Ovary (tissue), 9 donors: ENCODE measurements around the gene NCF2. TPM values are rescaled to one million over a fixed set of nuclear protein-coding genes. Genes with fewer than 3 reads are reported as not detected.

Experiments used
- DNase-seq, 5 donors: peaks; one replicate each; pipeline ENCODE4 v3.0.0-alpha.2; 2019 to 2020
- H3K27ac ChIP-seq, 2 donors: fragments of 200-600 bp; one replicate each; pipeline versions ENCODE4 v1.5.1 to v1.8.0; 2019 to 2022
- H3K27me3 ChIP-seq: fragments of 200-600 bp; one replicate; pipeline ENCODE4 v1.8.0; 2022
- H3K36me3 ChIP-seq: fragments of 200-600 bp; sonication (generic); one replicate; pipeline ENCODE4 v1.5.1; 2019
- H3K4me1 ChIP-seq: one replicate; pipeline ENCODE4 v1.8.1; 2013; ENCODE audit warnings: mild to moderate bottlenecking, moderate library complexity; ENCODE audit not compliant: insufficient read depth
- H3K4me3 ChIP-seq: fragments of 200-600 bp; sonication (generic); one replicate; pipeline ENCODE4 v1.5.1; 2017
- H3K9me3 ChIP-seq, 2 donors: fragments of 200-600 bp in 1 of 2; sonication (generic) in 1 of 2; one replicate each; pipeline versions ENCODE4 v1.5.1 to v1.8.1; 2013 to 2019; ENCODE audit warnings: mild to moderate bottlenecking in 1 of 2, moderate library complexity in 1 of 2
- EP300 ChIP-seq: sonication (generic); formaldehyde crosslinking; IDR thresholded peaks from one replicate; pipeline ENCODE4 v1.6.1; 2017; ENCODE audit warnings: antibody characterized with exemption
- POLR2A ChIP-seq: fragments of 450-650 bp; IDR thresholded peaks from one replicate; pipeline ENCODE4 v1.6.1; 2017; ENCODE audit warnings: antibody characterized with exemption, mild to moderate bottlenecking, moderate library complexity
- WGBS, 3 donors: extraction: QIAGEN DNeasy Blood & Tissue Kit in 1 of 3; methylation state at CpG; one replicate each; pipeline versions ENCODE4 v1.1.5 to v1.1.7; 2013 to 2017; 5-methylcytosine and 5-hydroxymethylcytosine counted together
- intact Hi-C, 4 donors: fragments of 100-400 bp; cut with DNase I; formaldehyde crosslinking; loops; one replicate each; pipeline versions ENCODE4 v1.11.0 to v1.15.1; 2022 to 2023
- polyA plus RNA-seq, 2 donors: library from polyadenylated mRNA; stranded (reverse); fragments of 200-250 nt in 1 of 2; fragments of 350-450 nt in 1 of 2; fragmentation: Illumina TruSeq in 1 of 2; extraction: RNeasy Lipid Tissue Mini Kit (QIAGEN cat#74804) in 1 of 2; gene quantifications; one replicate each; pipeline ENCODE4 v1.2.3, GENCODE V29; 2013 to 2014
- total RNA-seq, 7 donors: library from RNA; depleted of rRNA in 2 of 7; stranded (reverse); fragments of >200 nt in 2 of 7; fragmentation: NEBNext Ultra II Directional in 3 of 7; extraction: Animal tissue kit (Norgen Biotek cat#: 25700) in 3 of 7; gene quantifications; one replicate each; pipeline versions ENCODE4 v1.1.0 to v1.2.4, GENCODE V29; 2016 to 2023
- TF ChIP-seq, protein P1 (sequence below), 3 donors: fragments of 450-650 bp in 2 of 3; fragments of 200-600 bp in 1 of 3; IDR thresholded peaks; one replicate each; pipeline versions ENCODE4 v1.5.1 to v1.8.0; 2016 to 2022; ENCODE audit warnings: antibody characterized with exemption in 3 of 3, mild to moderate bottlenecking in 1 of 3
- donor health status: DM: no; HTN: no; CAD: no; lungs with moderate emphysema.
- donor health status: DM: no; HTN: no; CAD: no.
- donor health status: Bipolar disorder and iron deficiency.
- donor health status: DM: yes; HTN: yes; CAD: no.
- donor health status: DM: no; HTN: no; CAD: no.
- donor health status: DM: yes; HTN: yes; CAD: no.

The NCF2 gene
- total and polyA plus RNA-seq, 9 donors = 1.9 to 15.9 (median 3.2) TPM

DNA sequence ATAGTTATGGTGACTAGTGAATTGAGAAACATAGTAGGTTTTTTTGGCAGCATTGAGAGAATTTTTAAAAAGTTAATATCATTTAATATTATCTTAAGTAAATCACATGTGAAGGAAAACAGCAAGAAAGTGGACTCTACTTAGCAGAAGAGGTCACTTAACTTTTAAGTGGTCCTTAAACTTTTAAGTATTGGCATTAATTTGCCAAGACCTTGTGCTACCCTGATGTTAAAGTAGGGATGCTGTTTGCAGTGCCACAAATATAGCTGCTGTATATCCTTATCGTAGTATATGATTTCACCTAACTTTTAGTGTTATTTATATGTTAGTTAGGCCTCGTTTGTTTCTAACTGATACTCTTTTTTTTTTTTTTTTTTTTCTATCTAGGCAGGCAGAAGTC, 77.8 kb downstream of the NCF2 start:
- Histone ChIP-seq H3K4me1 (no peaks in the 10 kb centered on the region), H3K9me3 (no peaks in the 10 kb centered on the region), H3K27ac (no peak overlapping the region), H3K27me3 (no peaks in the 10 kb centered on the region), H3K36me3 (no peaks in the 10 kb centered on the region), H3K4me3 (no peak overlapping the region)
- DNase-seq = no peak
- 82 to 89% (median 86%) methylated on average over 2 of the region's 2 CpGs for WGBS, 3 donors
- intact Hi-C loops = no loop called here
- no peak for TF ChIP-seq POLR2A
- TF ChIP-seq, protein P1, sequence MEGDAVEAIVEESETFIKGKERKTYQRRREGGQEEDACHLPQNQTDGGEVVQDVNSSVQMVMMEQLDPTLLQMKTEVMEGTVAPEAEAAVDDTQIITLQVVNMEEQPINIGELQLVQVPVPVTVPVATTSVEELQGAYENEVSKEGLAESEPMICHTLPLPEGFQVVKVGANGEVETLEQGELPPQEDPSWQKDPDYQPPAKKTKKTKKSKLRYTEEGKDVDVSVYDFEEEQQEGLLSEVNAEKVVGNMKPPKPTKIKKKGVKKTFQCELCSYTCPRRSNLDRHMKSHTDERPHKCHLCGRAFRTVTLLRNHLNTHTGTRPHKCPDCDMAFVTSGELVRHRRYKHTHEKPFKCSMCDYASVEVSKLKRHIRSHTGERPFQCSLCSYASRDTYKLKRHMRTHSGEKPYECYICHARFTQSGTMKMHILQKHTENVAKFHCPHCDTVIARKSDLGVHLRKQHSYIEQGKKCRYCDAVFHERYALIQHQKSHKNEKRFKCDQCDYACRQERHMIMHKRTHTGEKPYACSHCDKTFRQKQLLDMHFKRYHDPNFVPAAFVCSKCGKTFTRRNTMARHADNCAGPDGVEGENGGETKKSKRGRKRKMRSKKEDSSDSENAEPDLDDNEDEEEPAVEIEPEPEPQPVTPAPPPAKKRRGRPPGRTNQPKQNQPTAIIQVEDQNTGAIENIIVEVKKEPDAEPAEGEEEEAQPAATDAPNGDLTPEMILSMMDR (IDR thresholded peaks at IDR 0.05) = no peak
- TF ChIP-seq EP300 = no peak

DNA sequence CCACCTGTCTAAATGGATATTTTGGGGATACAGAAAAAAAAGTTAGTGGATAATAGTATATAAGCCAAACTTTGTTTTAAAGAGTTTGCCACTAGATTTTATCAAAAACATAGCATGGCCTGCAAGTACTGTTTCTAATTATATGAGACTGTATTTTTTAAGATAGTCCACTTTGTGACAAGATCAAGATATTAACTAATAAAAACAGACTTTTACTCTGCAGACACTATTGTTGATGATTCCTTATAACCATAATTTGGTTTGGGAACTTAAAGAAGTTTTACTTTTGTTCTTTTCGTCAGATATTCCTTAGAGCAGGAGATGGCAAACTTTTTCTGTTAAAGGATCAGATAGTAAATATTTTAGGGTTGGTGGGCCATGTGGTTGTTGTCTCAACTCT, 81.6 kb downstream of the NCF2 start:
- no peak for DNase-seq
- Histone ChIP-seq H3K27ac (no peak overlapping the region), H3K4me1 (peaks cover 4% of the 10 kb centered on the region), H3K36me3 (no peaks in the 10 kb centered on the region), H3K4me3 (no peak overlapping the region), H3K9me3 (no peaks in the 10 kb centered on the region), H3K27me3 (no peaks in the 10 kb centered on the region)
- 85 to 88% (median 87%) methylated on average over 1 of the region's 1 CpG for WGBS, 3 donors
- no peak for TF ChIP-seq POLR2A
- TF ChIP-seq, protein P1 (IDR thresholded peaks at IDR 0.05) = no peak
- TF ChIP-seq EP300 = no peak
- intact Hi-C loops = no loop called here

DNA sequence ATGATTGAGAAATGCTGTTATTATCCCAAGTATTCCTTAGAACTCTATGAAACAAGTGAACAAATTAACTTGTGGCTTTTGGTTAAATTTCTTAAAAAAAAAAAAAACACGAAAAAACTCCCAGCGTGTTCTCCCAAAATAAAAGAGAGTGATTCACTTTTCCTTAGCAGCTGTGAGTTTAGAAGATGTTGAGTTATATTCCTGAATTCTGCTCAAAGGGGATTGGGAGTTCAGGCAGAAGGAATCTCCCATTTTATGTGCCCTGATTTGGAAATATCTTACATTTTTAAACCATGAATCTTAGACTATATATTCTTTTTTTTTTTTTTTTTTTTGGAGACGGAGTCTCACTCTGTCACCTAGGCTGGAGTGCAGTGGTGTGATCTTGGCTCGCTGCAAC, 83.7 kb downstream of the NCF2 start:
- intact Hi-C loops = no loop called here
- no peaks in the 10 kb centered on the region for H3K27me3 ChIP-seq
- WGBS, 3 donors = 38 to 48% (median 42%) methylated on average over 4 of the region's 4 CpGs
- peaks cover 7% of the 10 kb centered on the region for H3K4me1 ChIP-seq
- DNase-seq = no peak
- TF ChIP-seq POLR2A (no peak), EP300 (no peak)
- TF ChIP-seq, protein P1 (IDR thresholded peaks at IDR 0.05) = no peak
- no peaks in the 10 kb centered on the region for H3K9me3 ChIP-seq
- H3K4me3 ChIP-seq = no peak overlapping the region
- no peak overlapping the region for H3K27ac ChIP-seq
- no peaks in the 10 kb centered on the region for H3K36me3 ChIP-seq

Other genes with a start within 250 kb of the NCF2 start
- gene NMNAT2, start 172.1 kb downstream of the NCF2 start, total RNA-seq = 1 to 10 TPM in 2 of 7 donors, under 1 TPM in 4, not detected in 1; 0.24 to 2.5 (median 0.77) TPM
- gene NMNAT2, start 172.1 kb downstream of the NCF2 start, polyA plus RNA-seq = 1 to 10 TPM in 1 of 2 donors, under 1 TPM in 1; 0.67 to 2.0 TPM
- 10 to 100 TPM; 23.7 to 65.3 (median 47.2) TPM for gene SMG7, start 118.0 kb downstream of the NCF2 start, total RNA-seq
- 10 to 100 TPM; 21.8 to 63.3 TPM for gene SMG7, start 118.0 kb downstream of the NCF2 start, polyA plus RNA-seq
- 10 to 100 TPM; 41.8 to 84.6 (median 61.4) TPM for gene ARPC5, start 45.3 kb upstream of the NCF2 start, total RNA-seq
- gene ARPC5, start 45.3 kb upstream of the NCF2 start, polyA plus RNA-seq = 100 to 1,000 TPM in 1 of 2 donors, 10 to 100 TPM in 1; 64.1 to 104 TPM
- 1 to 10 TPM in 1 of 7 donors, under 1 TPM in 3, not detected in 3; 0.12 to 2.0 (median 0.46) TPM for gene APOBEC4, start 62.9 kb upstream of the NCF2 start, total RNA-seq
- gene APOBEC4, start 62.9 kb upstream of the NCF2 start, polyA plus RNA-seq = not detected
- gene RGL1, start 214.7 kb upstream of the NCF2 start, total RNA-seq = 10 to 100 TPM; 14.3 to 61.6 (median 25.7) TPM
- 10 to 100 TPM; 19.5 to 54.2 TPM for gene RGL1, start 214.7 kb upstream of the NCF2 start, polyA plus RNA-seq